Muscle of arm (tissue), 12 donors: ENCODE results near the gene BCLAF1. TPM values are rescaled to one million over a fixed set of nuclear protein-coding genes. Genes with fewer than 3 reads are reported as not detected.
"Not testable (repeated sequence)": the region's sequence is repeated elsewhere in the genome, so short reads cannot be mapped to it uniquely, and the experiment has no call there.

Experiments used
- DNase-seq: peaks from one replicate; pipeline ENCODE4 v3.0.0-alpha.2; 2013
- polyA plus RNA-seq, 12 donors: library from polyadenylated mRNA; unstranded; fragments of 120-200 nt; gene quantifications; one replicate each; pipeline ENCODE4 v1.2.1, GENCODE V29; 2013; ENCODE audit not compliant: insufficient read length in 12 of 12

Gene BCLAF1
- polyA plus RNA-seq, 12 donors = 88.6 to 663 (median 140) TPM

DNA sequence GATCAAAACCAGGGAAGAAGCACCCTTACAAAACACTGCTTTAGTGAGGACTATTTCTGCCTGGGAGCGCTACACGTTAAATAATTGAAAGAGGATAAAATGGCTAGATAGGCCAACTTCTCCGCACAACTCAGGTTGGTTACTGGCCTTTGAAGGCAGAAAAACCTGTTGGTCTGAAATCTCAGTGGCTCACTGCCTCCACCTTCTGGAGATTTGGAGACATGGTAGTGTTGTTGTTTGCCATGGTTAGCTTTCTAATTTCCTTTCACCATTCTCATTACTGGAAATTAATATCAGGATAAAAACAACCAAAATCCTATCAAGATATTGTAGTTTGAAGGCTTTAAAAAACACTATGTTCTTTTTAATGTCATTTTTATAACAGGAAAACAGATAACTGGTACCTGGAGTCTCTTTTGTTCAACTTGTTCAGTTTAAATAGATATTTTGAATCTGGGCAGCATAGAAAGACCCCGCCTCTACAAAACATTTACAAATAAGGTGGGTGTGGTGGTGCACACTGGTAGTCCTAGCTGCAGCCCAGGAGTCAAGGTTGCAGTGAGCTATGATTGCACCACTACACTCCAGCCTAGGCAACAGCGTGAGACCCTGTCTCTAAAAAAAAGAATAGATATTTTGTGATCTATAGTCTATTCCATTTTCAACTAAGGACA lies 27.5 kb upstream of the BCLAF1 start:
- DNase-seq = peak; percentile 57

DNA sequence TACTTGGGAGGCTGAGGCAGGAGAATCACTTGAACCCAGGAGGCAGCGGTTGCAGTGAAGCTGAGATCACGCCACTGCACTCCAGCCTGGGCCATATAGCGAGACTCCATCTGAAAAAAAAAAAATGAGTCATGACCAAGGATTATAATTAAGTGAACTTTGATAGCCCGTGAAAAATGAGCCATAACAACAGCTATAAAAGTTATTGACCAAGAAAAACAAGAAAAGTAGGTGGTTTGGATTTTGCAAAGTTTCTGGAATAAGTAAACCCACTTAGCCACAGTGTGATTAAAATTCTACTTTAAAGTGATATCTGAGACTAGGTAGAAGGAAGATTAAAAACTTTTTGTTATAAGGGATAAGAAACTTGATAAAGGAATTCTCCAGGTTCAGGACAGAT lies 25.9 kb upstream of the BCLAF1 start:
- no peak for DNase-seq

DNA sequence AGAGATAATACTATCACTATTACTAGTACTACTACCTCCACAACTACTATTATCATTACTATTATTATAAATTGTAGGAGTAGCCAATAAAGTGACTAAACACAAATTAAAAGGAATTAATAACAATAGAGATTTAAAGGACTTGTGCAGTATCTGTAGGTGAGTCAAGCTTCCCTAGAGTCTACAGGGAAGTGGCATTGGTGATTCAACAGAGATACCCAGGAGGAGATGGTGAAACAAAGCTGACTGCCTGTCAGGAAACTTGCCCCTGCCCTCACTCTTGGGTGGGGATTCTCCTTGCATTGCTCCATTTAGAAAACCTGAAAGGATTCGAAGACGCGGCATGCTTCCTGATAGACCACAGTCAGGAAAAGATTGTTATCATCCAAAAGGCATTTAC lies 23.3 kb upstream of the BCLAF1 start:
- no peak for DNase-seq

DNA sequence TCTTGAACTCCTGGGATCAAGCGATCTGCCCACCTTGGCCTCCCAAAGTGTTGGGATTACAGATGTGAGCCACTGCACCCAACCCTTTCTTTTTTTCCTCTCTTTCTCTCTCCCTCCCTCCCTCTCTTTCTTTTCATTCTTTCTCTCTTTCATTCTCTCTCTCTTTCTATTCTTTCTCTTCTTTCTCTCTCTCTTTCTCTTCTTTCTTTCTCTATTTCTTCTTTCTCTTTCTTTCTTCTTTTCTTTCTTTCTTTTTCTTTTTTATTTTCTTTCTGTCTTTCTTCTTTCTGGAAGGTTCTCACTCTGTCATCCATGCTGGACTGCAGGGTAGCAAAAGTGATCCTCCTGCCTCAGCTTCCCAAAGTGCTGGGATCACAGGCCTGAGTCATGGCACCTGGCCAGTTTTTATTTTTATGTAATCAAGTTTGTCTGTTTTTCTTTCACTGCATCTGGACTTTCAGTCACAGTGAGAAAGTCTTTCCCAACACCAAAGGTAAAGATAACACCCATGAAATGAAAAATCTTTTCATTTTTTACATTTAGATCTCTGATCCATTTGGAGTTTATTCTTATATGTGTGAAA lies 20.2 kb upstream of the BCLAF1 start:
- DNase-seq = no peak

DNA sequence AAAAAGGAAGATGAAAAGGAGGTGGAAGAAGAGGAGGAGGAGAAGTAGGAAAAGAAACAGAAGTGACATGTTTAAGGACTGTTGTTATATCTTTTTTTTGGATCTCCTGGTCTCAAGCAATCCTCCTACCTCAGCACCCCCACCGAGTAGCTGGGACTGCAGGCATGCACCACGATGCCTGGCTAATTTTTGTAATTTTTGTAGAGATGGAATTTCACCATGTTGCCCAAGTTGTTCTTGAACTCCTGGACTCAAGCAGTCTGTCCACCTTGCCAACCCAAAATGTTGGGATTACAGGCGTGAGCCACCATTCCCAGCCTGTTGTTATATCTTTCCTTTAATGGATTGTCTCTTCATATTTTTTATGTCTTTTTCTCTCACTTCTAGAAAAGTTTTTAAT lies 19.5 kb upstream of the BCLAF1 start:
- no peak for DNase-seq

DNA sequence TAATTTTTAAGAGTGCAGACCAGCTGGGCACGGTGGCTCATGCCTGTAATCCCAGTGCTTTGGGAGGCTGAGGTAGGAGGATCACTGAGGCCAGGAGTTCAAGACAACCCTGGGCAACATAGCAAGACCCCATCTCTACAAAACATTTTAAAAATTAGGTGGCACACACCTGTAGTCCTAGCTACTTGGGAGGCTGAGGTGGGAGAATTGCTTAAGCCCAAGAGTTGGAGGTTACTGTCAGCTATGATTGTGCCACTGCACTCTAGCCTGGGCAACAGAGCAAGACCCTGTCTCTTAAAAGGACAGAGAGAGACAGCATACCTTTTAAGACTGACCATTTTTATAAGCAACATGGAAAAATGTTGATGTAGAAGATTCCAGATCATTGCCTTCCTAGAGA lies 18.8 kb upstream of the BCLAF1 start:
- DNase-seq = not testable (repeated sequence)

GRCh38 chr6:136307351-136307750 lies 17.7 kb upstream of the BCLAF1 start:
- no peak for DNase-seq

DNA sequence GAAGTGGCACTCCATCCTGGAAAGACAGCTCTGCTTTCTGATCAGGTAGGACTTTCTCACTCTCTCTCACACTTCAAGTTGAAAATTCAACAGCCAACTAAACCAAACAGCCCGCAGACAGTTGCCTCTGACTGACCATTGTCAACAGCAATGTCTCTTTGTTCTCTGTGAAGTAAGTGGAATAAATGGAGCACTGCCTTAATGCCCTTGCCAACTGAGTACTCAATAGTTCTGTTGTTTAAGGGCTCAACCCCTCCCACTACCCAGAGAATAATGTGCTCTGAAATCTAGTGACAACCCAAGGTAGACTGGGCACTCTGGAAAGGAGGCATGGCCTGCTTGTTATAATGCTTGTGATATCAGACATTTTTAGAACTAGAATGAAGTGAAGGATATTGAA lies 16.8 kb upstream of the BCLAF1 start:
- no peak for DNase-seq

- no peak for DNase-seq
These were observed 14.8 kb upstream of the BCLAF1 start for GRCh38 chr6:136304410-136304809.

DNA sequence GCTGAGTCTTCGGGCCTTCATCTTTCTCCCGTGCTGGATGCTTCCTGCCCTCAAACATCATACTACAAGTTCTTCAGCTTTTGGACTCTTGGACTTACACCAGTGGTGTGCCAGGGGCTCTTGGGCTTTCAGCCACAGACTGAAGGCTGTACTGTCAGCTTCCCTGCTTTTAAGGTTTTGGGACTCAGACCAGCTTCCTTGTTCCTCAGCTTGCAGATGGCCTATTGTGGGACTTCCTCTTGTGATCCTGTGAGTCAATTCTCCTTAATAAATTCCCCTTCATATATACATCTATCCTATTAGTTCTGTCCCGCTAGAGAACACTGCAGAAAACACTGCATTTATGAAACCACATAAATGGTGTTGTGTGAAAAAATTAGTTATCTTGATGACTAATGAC lies 13.9 kb upstream of the BCLAF1 start:
- DNase-seq = no peak

DNA sequence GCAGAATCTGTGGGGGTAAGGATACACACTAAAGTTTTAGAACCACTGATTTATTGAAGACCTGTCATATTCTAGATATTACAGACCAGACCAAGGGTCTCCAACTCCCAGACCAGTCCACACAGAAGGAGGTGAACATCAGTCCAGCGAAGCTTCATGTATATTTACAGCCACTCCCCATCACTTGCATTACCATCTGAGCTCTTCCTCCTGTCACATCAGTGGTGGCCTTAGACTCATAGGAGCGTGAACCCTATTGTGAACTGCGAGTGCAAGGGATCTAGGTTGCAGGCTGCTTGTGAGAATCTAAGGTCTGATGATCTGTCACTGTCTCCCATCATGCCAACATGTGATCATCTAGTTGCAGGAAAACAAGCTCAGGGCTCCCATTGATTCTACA lies 5.0 kb upstream of the BCLAF1 start:
- no peak for DNase-seq

GRCh38 chr6:136290410-136291010 lies 864 bp upstream of the BCLAF1 start:
- peak; percentile 89 for DNase-seq

DNA sequence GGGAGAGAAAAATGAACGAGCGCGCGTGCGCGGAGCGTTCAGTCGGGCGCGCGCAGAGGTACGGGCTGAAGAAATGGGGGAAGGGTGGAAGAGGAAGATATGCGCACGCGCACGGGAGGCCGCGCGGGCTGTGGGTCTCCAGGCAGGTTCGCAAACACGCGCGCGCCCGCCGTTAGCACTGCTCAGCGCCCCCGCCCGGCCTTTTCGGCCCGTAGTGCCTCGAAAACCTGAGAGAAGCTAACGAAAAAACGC lies 393 bp downstream of the BCLAF1 start:
- peak; percentile 96 for DNase-seq

DNA sequence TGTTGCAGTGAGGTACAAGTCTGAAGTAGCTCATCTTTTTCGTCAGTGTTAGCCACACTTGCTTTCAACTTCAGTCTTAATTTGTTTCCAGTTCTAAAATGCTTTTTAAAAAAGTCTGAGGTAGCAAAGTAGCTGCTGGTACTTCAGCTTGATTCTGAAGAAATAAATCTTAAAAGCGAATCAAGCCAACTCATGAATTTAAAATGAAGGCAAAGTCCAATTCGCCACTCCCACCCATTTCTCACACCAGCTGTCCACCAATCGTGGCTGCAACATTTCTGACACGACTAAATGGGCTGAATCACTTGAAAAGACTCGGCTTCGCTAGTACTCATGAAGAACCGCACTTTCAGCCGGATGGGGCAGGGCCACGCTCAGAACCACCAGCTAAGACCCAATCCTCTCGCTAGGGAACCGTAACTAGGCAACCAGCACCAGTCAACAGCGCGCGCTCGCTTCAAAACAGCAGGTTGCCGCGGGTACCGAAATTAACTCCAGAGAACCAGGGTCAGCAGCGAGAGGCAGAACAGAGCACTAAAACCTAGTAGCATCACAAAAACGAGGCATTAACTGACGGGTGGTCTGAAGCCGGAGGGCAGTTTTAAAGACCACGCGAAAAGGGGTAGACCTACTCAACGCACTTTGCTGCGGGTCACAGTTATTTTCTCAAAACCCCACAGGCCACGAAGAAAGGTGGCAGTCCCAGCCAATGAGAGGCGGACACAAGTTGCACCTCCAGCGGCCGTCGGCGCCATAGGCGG lies 900 bp downstream of the BCLAF1 start:
- peak; percentile 72 for DNase-seq

GRCh38 chr6:136284909-136285308 lies 4.7 kb downstream of the BCLAF1 start:
- no peak for DNase-seq

DNA sequence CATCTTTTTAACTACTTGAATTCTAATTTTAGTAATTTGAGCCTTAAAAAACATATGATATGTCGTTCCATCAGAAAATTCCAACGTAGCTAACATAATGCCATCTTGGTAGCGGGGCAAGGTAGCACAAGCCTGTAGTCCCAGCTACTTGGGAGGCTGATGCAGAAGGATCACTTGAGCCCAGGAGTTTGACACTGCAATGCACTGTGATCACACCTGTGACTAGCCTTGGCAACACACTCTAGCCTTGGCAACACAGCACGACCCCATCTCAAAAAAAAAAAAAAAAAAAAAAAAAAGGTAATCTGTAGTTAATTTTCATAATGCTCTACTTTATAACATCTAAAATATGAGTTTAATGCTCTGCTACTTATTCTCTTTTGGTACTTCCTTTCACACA lies 6.7 kb downstream of the BCLAF1 start:
- no peak for DNase-seq

GRCh38 chr6:136280032-136280609 lies 9.5 kb downstream of the BCLAF1 start:
- no peak for DNase-seq

- no peak for DNase-seq
These were observed 15.6 kb downstream of the BCLAF1 start for GRCh38 chr6:136274062-136274461.

DNA sequence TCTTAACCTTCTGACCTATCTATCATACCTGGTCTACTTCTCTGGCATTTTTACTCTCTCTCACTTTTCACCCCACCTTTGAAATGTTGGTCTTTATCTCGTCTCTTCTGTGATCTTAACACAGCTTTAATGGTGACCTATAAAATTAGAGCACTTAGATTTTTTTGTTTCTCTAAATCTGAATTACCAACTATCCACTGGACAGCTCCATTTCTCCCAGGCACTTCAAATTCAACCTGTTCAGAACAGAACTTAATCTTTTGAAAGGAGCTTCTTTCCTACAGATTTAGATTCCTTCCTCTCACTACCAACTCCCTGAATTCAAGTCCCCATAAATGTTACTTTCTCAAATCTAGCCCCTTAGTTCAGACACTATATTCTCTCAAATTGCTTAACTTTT lies 24.5 kb downstream of the BCLAF1 start:
- no peak for DNase-seq

GRCh38 chr6:136262940-136263339 lies 26.7 kb downstream of the BCLAF1 start:
- DNase-seq = no peak

GRCh38 chr6:136254851-136255466 lies 34.7 kb downstream of the BCLAF1 start:
- no peak for DNase-seq

- DNase-seq = no peak
These were observed 35.9 kb downstream of the BCLAF1 start for GRCh38 chr6:136253734-136254133.
